ENCODE data around the gene RFXANK.

- TF ChIP-seq MXI1 (conservative IDR thresholded peaks at IDR 0.05; ENCODE audit: poor library complexity, severe bottlenecking) (no peak), CTCF (IDR thresholded peaks at IDR 0.05; ENCODE audit: poor library complexity, severe bottlenecking) (no peak), RAD21 (conservative IDR thresholded peaks at IDR 0.05) (no peak), POLR2AphosphoS5 (IDR thresholded peaks at IDR 0.05) (no peak), SMC3 (conservative IDR thresholded peaks at IDR 0.05; ENCODE audit: poor library complexity) (no peak)
- TF ChIP-seq, protein P1, sequence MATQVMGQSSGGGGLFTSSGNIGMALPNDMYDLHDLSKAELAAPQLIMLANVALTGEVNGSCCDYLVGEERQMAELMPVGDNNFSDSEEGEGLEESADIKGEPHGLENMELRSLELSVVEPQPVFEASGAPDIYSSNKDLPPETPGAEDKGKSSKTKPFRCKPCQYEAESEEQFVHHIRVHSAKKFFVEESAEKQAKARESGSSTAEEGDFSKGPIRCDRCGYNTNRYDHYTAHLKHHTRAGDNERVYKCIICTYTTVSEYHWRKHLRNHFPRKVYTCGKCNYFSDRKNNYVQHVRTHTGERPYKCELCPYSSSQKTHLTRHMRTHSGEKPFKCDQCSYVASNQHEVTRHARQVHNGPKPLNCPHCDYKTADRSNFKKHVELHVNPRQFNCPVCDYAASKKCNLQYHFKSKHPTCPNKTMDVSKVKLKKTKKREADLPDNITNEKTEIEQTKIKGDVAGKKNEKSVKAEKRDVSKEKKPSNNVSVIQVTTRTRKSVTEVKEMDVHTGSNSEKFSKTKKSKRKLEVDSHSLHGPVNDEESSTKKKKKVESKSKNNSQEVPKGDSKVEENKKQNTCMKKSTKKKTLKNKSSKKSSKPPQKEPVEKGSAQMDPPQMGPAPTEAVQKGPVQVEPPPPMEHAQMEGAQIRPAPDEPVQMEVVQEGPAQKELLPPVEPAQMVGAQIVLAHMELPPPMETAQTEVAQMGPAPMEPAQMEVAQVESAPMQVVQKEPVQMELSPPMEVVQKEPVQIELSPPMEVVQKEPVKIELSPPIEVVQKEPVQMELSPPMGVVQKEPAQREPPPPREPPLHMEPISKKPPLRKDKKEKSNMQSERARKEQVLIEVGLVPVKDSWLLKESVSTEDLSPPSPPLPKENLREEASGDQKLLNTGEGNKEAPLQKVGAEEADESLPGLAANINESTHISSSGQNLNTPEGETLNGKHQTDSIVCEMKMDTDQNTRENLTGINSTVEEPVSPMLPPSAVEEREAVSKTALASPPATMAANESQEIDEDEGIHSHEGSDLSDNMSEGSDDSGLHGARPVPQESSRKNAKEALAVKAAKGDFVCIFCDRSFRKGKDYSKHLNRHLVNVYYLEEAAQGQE (IDR thresholded peaks at IDR 0.05; ENCODE audit: borderline replicate concordance) = no peak
Measured at GRCh38 chr19:19239675-19240074, 47.6 kb downstream of the RFXANK start.
